ENCODE measurements around the gene NRL.

DNA sequence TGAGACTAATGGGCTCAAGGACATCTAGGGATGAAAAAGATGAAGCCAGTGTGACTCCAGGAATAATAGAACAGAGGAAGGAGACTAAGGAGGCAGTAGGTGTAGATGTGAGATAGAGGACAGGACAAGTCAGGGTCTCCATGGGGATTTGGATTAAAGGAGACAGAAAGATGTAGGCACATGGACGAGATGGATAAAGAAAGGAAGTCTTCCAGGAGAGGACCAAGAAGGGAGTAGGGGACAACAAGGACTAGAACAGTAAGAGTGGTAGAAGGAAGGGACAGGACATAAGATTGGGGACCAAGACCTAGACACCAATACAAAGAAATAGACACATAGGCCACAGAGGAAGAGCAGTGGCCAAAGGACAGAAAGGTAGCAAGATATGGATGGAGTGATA, 27.7 kb downstream of the NRL start:
- TF ChIP-seq, protein P1, sequence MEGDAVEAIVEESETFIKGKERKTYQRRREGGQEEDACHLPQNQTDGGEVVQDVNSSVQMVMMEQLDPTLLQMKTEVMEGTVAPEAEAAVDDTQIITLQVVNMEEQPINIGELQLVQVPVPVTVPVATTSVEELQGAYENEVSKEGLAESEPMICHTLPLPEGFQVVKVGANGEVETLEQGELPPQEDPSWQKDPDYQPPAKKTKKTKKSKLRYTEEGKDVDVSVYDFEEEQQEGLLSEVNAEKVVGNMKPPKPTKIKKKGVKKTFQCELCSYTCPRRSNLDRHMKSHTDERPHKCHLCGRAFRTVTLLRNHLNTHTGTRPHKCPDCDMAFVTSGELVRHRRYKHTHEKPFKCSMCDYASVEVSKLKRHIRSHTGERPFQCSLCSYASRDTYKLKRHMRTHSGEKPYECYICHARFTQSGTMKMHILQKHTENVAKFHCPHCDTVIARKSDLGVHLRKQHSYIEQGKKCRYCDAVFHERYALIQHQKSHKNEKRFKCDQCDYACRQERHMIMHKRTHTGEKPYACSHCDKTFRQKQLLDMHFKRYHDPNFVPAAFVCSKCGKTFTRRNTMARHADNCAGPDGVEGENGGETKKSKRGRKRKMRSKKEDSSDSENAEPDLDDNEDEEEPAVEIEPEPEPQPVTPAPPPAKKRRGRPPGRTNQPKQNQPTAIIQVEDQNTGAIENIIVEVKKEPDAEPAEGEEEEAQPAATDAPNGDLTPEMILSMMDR (IDR thresholded peaks at IDR 0.05; ENCODE audit: low read depth, low read length, missing input control) = no peak
- TF ChIP-seq, protein P2, sequence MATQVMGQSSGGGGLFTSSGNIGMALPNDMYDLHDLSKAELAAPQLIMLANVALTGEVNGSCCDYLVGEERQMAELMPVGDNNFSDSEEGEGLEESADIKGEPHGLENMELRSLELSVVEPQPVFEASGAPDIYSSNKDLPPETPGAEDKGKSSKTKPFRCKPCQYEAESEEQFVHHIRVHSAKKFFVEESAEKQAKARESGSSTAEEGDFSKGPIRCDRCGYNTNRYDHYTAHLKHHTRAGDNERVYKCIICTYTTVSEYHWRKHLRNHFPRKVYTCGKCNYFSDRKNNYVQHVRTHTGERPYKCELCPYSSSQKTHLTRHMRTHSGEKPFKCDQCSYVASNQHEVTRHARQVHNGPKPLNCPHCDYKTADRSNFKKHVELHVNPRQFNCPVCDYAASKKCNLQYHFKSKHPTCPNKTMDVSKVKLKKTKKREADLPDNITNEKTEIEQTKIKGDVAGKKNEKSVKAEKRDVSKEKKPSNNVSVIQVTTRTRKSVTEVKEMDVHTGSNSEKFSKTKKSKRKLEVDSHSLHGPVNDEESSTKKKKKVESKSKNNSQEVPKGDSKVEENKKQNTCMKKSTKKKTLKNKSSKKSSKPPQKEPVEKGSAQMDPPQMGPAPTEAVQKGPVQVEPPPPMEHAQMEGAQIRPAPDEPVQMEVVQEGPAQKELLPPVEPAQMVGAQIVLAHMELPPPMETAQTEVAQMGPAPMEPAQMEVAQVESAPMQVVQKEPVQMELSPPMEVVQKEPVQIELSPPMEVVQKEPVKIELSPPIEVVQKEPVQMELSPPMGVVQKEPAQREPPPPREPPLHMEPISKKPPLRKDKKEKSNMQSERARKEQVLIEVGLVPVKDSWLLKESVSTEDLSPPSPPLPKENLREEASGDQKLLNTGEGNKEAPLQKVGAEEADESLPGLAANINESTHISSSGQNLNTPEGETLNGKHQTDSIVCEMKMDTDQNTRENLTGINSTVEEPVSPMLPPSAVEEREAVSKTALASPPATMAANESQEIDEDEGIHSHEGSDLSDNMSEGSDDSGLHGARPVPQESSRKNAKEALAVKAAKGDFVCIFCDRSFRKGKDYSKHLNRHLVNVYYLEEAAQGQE (IDR thresholded peaks at IDR 0.05) = no peak
- no peak for TF ChIP-seq RXRA (IDR thresholded peaks at IDR 0.05)
- TF ChIP-seq, protein P3, sequence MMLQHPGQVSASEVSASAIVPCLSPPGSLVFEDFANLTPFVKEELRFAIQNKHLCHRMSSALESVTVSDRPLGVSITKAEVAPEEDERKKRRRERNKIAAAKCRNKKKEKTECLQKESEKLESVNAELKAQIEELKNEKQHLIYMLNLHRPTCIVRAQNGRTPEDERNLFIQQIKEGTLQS (IDR thresholded peaks at IDR 0.05) = no peak
- TF ChIP-seq TAF1 (conservative IDR thresholded peaks at IDR 0.05) = no peak
- TF ChIP-seq, protein P4, sequence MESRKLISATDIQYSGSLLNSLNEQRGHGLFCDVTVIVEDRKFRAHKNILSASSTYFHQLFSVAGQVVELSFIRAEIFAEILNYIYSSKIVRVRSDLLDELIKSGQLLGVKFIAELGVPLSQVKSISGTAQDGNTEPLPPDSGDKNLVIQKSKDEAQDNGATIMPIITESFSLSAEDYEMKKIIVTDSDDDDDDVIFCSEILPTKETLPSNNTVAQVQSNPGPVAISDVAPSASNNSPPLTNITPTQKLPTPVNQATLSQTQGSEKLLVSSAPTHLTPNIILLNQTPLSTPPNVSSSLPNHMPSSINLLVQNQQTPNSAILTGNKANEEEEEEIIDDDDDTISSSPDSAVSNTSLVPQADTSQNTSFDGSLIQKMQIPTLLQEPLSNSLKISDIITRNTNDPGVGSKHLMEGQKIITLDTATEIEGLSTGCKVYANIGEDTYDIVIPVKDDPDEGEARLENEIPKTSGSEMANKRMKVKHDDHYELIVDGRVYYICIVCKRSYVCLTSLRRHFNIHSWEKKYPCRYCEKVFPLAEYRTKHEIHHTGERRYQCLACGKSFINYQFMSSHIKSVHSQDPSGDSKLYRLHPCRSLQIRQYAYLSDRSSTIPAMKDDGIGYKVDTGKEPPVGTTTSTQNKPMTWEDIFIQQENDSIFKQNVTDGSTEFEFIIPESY (IDR thresholded peaks at IDR 0.05) = no peak
- no peak for TF ChIP-seq GABPA (IDR thresholded peaks at IDR 0.05 in 1 of 2, conservative IDR thresholded peaks at IDR 0.05 in 1 of 2)
- no peak for TF ChIP-seq YY1 (IDR thresholded peaks at IDR 0.05)
- TF ChIP-seq SP1 (IDR thresholded peaks at IDR 0.05) = no peak
- TF ChIP-seq, protein P5, sequence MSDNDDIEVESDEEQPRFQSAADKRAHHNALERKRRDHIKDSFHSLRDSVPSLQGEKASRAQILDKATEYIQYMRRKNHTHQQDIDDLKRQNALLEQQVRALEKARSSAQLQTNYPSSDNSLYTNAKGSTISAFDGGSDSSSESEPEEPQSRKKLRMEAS (IDR thresholded peaks at IDR 0.05) = no peak
- TF ChIP-seq RAD21 (IDR thresholded peaks at IDR 0.05) = no peak
- TF ChIP-seq HNF4A (conservative IDR thresholded peaks at IDR 0.05) = no peak
